GM23248 (cell line): ENCODE data around the gene UBE3A.

ENCODE experiments used
- EZH2 ChIP-seq: fragments of 200-600 bp; sonication (generic); IDR thresholded peaks from 2 replicates; pipeline ENCODE4 v1.6.1; 2018; ENCODE audit warnings: antibody characterized with exemption, mild to moderate bottlenecking; ENCODE audit not compliant: insufficient read depth, poor library complexity, severe bottlenecking
- EZH2phosphoT487 ChIP-seq: fragments of 200-600 bp; sonication (generic); IDR thresholded peaks from 2 replicates; pipeline ENCODE4 v1.6.1; 2018; ENCODE audit warnings: antibody characterized with exemption, moderate library complexity, mild to moderate bottlenecking, low read depth; ENCODE audit not compliant: insufficient read depth

GRCh38 chr15:25385986-25386385, 52.8 kb downstream of the UBE3A start:
- TF ChIP-seq EZH2 (no peak), EZH2phosphoT487 (no peak)
